ENCODE data around the gene DCAF6.

The DCAF6 gene

DNA sequence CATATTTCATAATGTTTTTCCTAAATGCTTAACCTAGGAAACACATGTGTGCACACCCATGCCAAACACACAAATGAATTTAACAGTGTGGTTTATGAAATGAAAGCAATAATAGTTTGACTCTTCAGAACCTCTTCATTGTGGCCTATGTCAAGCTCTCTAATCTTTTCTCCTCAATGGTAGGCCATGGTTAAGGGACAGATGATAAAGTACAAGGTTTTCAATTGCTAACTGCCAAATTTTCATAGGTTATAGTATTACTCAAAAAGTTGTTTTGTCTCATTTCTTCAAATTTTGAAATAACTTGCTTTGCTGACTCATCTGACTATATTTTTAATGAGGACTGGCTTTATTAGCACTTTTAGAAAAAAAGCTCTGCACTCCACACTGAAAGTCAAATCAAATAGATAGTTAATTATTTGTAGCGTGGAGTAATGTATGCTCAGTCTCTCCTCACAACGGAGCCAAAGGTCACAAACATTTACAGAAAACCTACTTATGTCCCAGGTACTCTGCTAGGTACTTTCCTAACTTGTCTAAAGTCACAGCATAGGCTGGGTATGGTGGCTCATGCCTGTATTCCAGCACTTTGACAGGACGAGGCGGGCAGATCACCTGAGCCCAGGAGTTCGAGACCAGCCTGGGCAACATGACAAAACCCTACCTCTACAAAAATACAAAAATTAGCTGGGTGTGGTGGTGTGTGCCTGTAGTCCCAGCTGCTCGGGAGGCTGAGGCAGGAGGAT is 19.5 kb upstream of the DCAF6 start:
- Histone ChIP-seq H3K4me1 (ENCODE audit: low read depth, poor library complexity, severe bottlenecking) (peaks cover 7% of the 10 kb centered on the region), H3K27me3 (ENCODE audit: insufficient read depth, low read depth) (no peaks in the 10 kb centered on the region), H3K27ac (no peak overlapping the region), H4K20me1 (ENCODE audit: insufficient read depth) (no peaks in the 10 kb centered on the region), H2AFZ (ENCODE audit: low read depth) (no peak overlapping the region), H3K36me3 (ENCODE audit: insufficient read depth) (no peaks in the 10 kb centered on the region; the same call in 1 of the 2 replicates), H3K9ac (no peak overlapping the region), H3K4me2 (no peak overlapping the region), H3K4me3 (IDR thresholded peaks at IDR 0.05; ENCODE audit: insufficient read depth, low read depth, low read length) (no peak overlapping the region), H3K79me2 (ENCODE audit: insufficient read depth, low read depth) (no peaks in the 10 kb centered on the region)
- TF ChIP-seq, protein P1, sequence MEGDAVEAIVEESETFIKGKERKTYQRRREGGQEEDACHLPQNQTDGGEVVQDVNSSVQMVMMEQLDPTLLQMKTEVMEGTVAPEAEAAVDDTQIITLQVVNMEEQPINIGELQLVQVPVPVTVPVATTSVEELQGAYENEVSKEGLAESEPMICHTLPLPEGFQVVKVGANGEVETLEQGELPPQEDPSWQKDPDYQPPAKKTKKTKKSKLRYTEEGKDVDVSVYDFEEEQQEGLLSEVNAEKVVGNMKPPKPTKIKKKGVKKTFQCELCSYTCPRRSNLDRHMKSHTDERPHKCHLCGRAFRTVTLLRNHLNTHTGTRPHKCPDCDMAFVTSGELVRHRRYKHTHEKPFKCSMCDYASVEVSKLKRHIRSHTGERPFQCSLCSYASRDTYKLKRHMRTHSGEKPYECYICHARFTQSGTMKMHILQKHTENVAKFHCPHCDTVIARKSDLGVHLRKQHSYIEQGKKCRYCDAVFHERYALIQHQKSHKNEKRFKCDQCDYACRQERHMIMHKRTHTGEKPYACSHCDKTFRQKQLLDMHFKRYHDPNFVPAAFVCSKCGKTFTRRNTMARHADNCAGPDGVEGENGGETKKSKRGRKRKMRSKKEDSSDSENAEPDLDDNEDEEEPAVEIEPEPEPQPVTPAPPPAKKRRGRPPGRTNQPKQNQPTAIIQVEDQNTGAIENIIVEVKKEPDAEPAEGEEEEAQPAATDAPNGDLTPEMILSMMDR (conservative IDR thresholded peaks at IDR 0.05; ENCODE audit: low read depth, low read length), result no peak

DNA sequence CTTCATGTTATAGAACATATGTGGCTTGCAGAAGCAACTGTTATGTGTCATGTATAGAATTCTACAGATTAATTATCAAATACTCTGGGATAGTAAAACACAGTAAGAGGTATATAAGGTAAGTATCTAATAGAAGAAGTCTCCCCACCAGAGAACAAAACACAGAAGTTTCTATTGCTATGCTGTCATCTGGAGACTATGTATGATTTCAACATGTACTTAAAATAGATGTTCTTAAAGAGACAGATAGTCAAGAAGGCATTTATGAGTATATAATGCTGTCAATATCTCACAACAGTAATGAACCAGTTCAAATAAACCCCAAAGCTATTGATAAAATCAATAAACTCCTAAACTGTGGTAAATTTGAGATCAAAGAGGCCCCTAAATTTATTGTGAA is 14.5 kb upstream of the DCAF6 start:
- no peak overlapping the region for H3K4me2 ChIP-seq
- H3K79me2 ChIP-seq (ENCODE audit: insufficient read depth, low read depth), result no peaks in the 10 kb centered on the region
- TF ChIP-seq, protein P1 (conservative IDR thresholded peaks at IDR 0.05; ENCODE audit: low read depth, low read length), result no peak
- peaks cover 13% of the 10 kb centered on the region for H3K4me1 ChIP-seq (ENCODE audit: low read depth, poor library complexity, severe bottlenecking)
- H3K4me3 ChIP-seq (IDR thresholded peaks at IDR 0.05; ENCODE audit: insufficient read depth, low read depth, low read length), result no peak overlapping the region
- H2AFZ ChIP-seq (ENCODE audit: low read depth), result no peak overlapping the region
- no peak overlapping the region for H3K9ac ChIP-seq
- H3K27ac ChIP-seq, result no peak overlapping the region
- H4K20me1 ChIP-seq (ENCODE audit: insufficient read depth), result no peaks in the 10 kb centered on the region
- H3K27me3 ChIP-seq (ENCODE audit: insufficient read depth, low read depth), result no peaks in the 10 kb centered on the region
- H3K36me3 ChIP-seq (ENCODE audit: insufficient read depth), result no peaks in the 10 kb centered on the region; the same call in 1 of the 2 replicates

DNA sequence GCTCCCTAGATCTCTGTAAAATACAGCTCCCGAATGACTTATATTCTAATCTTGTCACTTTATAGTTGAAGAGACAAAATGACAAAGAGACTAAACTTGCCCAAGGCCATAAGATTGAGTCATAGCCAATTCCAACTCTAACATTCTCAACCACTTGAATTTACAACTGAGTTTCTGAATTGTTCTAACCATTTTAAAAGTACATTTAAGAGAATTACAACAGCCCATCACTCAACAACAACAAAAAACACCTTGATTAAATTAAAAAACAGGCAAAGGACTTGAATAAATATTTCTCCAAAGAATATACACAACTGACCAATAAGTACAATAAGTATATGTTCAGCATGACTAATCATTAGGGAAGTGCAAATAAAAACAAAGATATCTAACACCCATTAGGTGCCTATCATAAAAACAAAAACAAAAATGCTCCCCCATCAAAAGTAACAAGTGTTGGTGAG is 13.8 kb upstream of the DCAF6 start:
- no peak overlapping the region for H3K4me2 ChIP-seq
- H2AFZ ChIP-seq (ENCODE audit: low read depth), result no peak overlapping the region
- no peaks in the 10 kb centered on the region; the same call in 1 of the 2 replicates for H3K36me3 ChIP-seq (ENCODE audit: insufficient read depth)
- H3K27ac ChIP-seq, result no peak overlapping the region
- no peaks in the 10 kb centered on the region for H4K20me1 ChIP-seq (ENCODE audit: insufficient read depth)
- H3K9ac ChIP-seq, result no peak overlapping the region
- no peak overlapping the region for H3K4me3 ChIP-seq (IDR thresholded peaks at IDR 0.05; ENCODE audit: insufficient read depth, low read depth, low read length)
- H3K4me1 ChIP-seq (ENCODE audit: low read depth, poor library complexity, severe bottlenecking), result peaks cover 13% of the 10 kb centered on the region
- TF ChIP-seq, protein P1 (conservative IDR thresholded peaks at IDR 0.05; ENCODE audit: low read depth, low read length), result no peak
- H3K27me3 ChIP-seq (ENCODE audit: insufficient read depth, low read depth), result no peaks in the 10 kb centered on the region
- H3K79me2 ChIP-seq (ENCODE audit: insufficient read depth, low read depth), result no peaks in the 10 kb centered on the region

DNA sequence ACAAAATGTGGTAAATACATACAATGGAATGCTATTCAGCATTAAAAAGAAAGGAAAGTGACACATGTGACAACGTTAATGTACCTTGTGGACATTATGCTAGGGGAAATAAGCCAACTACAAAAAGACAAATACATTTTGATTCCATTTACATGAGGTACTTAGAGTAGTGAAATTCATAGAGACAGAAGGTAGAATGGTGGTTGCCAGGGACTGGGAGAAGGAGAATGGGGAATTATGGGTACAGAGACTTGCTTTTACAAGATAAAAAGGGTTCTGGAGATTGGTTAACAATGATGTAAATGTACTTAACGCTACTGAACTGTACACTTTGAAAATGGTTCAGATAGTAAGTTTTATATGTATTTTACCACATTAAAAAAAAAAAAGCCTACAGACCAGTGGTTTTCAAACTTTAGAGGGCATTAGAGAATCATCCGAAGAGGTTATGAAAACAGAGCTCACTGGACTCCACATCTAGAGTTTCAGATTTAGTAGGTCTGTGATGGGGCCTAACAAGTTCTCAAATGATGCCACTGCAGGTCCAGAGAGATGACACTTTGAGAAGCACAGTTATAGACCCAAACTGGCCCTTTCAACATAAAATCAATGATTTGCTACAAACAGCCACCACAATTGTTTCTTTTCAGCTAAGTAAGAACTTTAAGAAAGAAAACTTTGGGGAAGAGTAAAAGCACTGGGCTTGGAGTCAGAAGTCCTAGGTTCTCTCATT is 13.0 kb upstream of the DCAF6 start:
- Histone ChIP-seq H3K4me1 (ENCODE audit: low read depth, poor library complexity, severe bottlenecking) (peaks cover 13% of the 10 kb centered on the region), H3K79me2 (ENCODE audit: insufficient read depth, low read depth) (no peaks in the 10 kb centered on the region), H3K9ac (no peak overlapping the region), H3K27me3 (ENCODE audit: insufficient read depth, low read depth) (no peaks in the 10 kb centered on the region), H4K20me1 (ENCODE audit: insufficient read depth) (no peaks in the 10 kb centered on the region), H3K36me3 (ENCODE audit: insufficient read depth) (no peaks in the 10 kb centered on the region; the same call in 1 of the 2 replicates), H3K4me3 (IDR thresholded peaks at IDR 0.05; ENCODE audit: insufficient read depth, low read depth, low read length) (no peak overlapping the region), H3K27ac (no peak overlapping the region), H3K4me2 (no peak overlapping the region), H2AFZ (ENCODE audit: low read depth) (no peak overlapping the region)
- TF ChIP-seq, protein P1 (conservative IDR thresholded peaks at IDR 0.05; ENCODE audit: low read depth, low read length), result no peak

All from KMS-11 (cell line).